Fibroblast of pulmonary artery (primary cell): ENCODE measurements around the gene EXOC3L4.

Source experiments
- DNase-seq: peaks from one replicate; pipeline ENCODE4 v3.0.0-alpha.2; 2010; ENCODE audit warnings: low read depth
- H3K4me3 ChIP-seq: replicated peaks from 2 replicates; pipeline ENCODE4 v1.5.1; 2011; ENCODE audit warnings: low read depth, mild to moderate bottlenecking, control low read depth, low read length, moderate library complexity
- TF ChIP-seq, protein P1 (sequence below): IDR thresholded peaks from 2 replicates; pipeline ENCODE4 v1.5.1; 2011; ENCODE audit warnings: mild to moderate bottlenecking, control low read depth, low read length, inconsistent platforms; ENCODE audit errors: missing control alignments

EXOC3L4 gene

DNA sequence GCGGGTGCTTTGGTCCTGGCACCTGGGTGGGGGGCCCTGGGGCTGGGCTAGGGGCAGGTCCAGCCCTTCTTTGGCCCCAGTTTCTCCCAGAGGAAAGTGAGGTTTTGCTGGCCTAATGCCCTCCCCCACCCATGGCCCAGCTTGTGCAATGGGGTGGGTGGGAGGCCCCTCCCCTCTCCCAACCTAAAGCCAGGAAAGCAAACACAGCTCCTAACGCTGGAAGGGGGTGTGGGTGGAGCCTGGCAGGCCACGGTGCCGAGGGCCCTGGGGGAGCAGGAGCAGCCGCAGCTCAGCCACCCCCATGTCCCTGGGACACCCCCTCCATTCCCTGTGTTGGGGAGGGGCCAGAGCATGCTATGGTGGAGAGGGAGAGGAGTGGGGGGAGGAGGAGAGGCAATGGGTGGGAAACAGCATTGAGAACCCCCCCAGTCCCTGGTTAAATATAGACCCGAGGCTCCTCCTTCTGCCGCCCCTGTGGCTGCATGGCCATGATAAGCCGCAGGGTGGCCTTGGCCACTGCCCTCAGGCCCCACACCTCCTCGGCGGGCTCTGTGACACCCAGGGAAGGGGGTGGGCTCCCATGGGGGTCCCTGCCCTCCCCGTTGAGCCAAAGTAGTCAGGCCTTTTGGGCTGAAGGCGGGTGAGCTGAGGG lies 4.7 kb downstream of the EXOC3L4 start:
- TF ChIP-seq, protein P1, sequence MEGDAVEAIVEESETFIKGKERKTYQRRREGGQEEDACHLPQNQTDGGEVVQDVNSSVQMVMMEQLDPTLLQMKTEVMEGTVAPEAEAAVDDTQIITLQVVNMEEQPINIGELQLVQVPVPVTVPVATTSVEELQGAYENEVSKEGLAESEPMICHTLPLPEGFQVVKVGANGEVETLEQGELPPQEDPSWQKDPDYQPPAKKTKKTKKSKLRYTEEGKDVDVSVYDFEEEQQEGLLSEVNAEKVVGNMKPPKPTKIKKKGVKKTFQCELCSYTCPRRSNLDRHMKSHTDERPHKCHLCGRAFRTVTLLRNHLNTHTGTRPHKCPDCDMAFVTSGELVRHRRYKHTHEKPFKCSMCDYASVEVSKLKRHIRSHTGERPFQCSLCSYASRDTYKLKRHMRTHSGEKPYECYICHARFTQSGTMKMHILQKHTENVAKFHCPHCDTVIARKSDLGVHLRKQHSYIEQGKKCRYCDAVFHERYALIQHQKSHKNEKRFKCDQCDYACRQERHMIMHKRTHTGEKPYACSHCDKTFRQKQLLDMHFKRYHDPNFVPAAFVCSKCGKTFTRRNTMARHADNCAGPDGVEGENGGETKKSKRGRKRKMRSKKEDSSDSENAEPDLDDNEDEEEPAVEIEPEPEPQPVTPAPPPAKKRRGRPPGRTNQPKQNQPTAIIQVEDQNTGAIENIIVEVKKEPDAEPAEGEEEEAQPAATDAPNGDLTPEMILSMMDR = no peak
- no peak overlapping the region for H3K4me3 ChIP-seq
- no peak for DNase-seq

DNA sequence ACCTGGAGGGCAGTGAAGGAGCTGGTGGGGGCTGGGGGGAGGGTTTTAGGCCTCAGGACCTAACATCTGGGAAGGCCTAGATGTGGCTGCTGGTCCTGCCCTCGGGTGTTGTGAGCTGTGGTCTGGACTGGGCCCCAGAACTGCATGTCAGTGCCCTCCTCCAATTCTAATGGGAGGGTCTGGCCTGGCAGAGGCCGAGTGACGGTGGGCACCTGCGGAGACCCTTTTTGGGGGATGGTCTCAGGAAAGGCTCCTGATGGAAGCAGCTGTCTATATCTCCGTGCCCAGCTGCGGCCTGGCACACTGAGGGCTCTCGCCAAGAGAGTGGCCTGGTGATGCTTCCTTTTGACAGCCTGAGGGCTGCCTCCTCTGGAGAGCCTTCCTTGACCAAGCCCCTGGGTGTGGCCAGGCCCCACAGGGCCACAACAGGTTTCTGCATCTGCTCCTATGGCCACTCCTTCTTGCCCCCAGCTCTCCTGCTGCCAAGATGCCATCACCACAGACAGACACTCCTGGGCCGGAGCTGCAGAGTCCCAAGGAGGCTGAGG lies 5.3 kb downstream of the EXOC3L4 start:
- TF ChIP-seq, protein P1 = no peak
- no peak for DNase-seq
- no peak overlapping the region for H3K4me3 ChIP-seq

DNA sequence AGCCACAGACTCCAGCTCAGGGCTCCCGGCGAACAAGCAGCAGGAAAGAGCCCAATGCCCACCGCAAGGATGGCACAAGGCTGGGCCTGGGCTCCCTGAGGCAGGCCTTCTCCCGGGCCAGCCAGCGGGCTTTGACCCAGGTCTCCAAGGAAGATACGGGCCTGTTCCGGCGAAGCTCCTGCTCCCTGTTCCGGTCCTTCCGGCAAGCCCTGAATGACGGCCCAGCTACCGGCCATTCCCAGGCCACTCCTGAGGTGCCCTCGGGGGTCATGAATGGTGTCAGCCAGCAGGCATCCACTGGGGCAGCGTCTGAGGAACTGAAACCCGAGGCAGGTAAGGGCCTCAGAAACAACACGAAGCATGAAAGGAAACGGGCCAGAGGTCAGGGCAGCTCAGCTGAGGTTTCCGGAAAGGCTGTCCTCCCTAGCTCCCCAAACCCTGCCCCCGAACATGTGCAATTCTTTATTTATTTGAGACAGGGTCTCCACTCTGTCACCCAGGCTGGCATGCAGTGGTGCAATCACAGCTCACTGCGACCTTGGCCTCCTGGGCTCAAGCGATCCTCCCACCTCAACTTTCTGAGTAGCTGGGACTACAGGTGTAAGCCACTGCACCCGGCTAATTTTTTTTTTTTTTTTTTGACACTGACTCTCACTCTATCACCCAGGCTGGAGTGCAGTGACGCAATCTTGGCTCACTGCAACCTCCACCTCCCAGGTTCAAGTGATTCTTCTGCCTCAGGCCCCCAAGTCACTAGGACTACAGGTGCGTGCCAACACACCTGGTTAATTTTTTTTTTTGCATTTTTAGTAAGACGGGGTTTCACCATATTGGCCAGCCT lies 6.0 kb downstream of the EXOC3L4 start:
- no peak overlapping the region for H3K4me3 ChIP-seq
- no peak for DNase-seq
- TF ChIP-seq, protein P1 = no peak

DNA sequence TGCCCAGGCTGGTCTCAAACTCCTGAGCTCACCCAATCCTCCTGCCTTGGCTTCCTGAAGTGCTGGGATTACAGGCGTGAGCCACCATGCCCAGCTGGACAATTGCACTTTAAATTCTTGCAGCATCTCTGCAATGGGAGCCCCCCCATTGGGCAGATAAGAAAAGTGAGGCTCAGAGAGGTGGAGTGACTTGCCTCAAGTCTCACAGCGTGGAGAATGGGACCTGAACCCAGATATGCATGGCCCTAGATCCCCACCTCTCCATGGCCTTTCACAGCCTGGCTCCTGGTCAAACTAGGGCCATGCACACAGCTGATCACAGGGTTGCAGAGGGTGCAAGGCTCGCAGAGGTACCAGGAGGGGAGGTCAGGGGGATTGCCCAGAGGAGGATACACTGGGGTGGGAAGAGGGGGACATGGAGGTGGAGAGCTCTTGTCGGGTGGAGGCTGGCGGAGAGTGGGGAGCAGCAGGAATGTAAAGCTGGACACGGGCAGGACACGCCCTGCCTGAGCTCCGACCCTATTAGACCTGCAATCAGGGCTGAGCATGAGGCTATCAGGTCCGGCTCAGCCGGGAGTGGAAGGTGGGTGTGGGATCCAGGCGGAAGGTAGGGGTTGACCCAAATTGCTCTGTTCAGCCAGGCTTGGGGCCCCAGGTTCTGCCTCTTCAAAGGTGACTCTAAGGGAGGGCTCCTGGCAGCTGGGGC lies 6.9 kb downstream of the EXOC3L4 start:
- no peak for DNase-seq
- no peak overlapping the region for H3K4me3 ChIP-seq
- TF ChIP-seq, protein P1 = no peak

DNA sequence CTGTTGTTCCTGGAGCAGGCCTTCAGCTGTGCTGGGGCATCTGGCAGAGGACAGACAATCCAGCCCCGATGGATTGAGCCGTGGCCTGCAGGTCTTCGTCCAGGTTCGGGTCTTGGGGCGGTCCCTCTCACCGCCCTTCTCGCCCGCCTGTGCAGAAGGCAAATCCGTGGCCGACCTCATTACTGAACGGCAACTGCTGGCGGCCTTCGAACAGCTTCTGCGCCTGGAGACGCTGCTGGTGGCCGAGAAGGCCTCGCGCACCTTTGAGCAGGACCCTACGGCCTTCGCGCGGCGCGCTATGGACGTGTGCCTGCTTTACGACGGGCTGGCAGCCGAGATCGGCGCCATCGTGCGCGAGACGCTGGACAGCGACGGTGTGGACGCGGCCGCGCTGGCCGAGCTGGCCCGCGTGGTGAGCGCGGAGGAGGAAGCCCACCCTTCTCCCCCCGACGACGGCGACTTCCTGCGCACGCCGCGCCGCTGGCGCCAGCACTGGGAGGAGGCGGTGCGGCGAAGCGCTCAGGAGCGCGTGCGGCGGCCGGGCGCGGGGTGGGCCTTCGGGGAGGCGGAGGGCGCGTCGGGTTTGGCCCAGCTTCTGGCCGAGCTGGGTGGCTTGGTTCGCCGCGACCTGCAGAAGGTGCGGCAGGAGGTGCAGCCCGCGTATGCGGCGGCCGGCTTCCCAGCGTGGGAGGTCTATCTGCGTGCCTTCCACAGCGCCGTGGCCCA lies 7.6 kb downstream of the EXOC3L4 start:
- no peak overlapping the region for H3K4me3 ChIP-seq
- no peak for DNase-seq
- TF ChIP-seq, protein P1 = no peak

DNA sequence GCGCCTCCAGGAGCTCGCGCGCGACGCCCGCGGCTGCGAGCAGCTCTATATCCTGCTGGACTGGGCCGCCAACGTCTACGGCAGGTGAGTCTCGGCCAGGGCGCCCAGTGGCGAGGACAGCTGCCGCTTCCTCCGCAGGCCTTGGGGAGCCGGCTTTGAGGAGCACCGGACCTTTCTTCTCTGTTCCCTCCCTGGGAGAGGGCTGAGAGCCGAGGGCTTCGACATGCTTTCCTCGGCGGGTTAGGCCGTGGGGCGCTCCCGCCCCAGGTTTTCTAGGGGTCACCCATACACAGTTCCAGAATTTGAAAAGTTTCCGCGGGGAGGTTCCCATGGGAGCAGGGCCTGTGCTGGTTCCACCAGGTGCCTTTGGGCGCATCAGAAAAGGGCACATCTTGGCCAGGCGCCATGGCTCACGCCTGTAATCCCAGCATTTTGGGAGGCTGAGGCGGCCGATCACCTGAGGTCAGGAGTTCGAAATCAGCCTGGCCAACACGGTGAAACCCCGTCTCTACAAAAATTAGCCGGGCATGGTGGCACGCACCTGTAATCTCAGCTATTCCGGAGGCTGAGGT lies 8.2 kb downstream of the EXOC3L4 start:
- TF ChIP-seq, protein P1 = no peak
- no peak for DNase-seq
- H3K4me3 ChIP-seq = no peak overlapping the region
